Heart left ventricle (tissue), 13 donors: ENCODE results near the gene ATP1A4.

ENCODE experiments used
- POLR2A ChIP-seq, 2 donors: fragments of 450-650 bp; IDR thresholded peaks; one replicate each; pipeline ENCODE4 v1.6.1; 2017; ENCODE audit warnings: antibody characterized with exemption in 2 of 2, mild to moderate bottlenecking in 2 of 2, moderate library complexity in 2 of 2
- TF ChIP-seq, protein P1 (sequence below), 12 donors: fragments of 200-600 bp; sonication (generic) in 4 of 12; IDR thresholded peaks; one replicate each; pipeline versions ENCODE4 v1.5.0 to v1.8.0; 2018 to 2022; ENCODE audit warnings: antibody characterized with exemption in 12 of 12, mild to moderate bottlenecking in 5 of 12
- donor health status: ischemic (EF 13 %, LVEDD 7.1; RV severe dilation, severe dysfunction).
- donor health status: DM: no; HTN: yes; CAD: no.
- donor health status: DM: no; HTN: no; CAD: no.
- donor health status: ischemic (EF 25% LVEDD 6.9; RV normal size, moderate dysfunction).
- donor health status: ischemic (EF 25% LVEDD 5.7; RV mildly dilated, moderate dysfunction).
- donor health status: ischemic (EF 35%, LVEDD 5.7; RV mildly dilated, moderate dysfunction).
- donor health status: nonischemic (EF 11% LVEDD 7.7; RV severe dilation, severe dysfunction).
- donor health status: DM: yes; HTN: yes; CAD: no.
- donor health status: PGD.
- donor health status: ischemic (EF 29% LVEDD 5.4; RV normal size, mild dysfunction).
- donor health status: nonischemic (EF 23%, LVEDD 6.1; RV moderate dilation, normal function).

DNA sequence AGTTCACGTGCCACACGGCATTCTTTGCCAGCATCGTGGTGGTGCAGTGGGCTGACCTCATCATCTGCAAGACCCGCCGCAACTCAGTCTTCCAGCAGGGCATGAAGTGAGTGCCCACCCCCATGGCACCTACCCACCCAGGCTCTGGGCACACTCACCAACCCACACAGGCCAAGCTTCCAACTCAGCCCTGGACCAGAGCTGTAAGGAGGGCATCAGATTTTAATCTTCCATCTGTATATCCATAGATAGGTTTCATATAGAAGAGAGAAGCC is 14.5 kb upstream of the ATP1A4 start:
- TF ChIP-seq, protein P1, sequence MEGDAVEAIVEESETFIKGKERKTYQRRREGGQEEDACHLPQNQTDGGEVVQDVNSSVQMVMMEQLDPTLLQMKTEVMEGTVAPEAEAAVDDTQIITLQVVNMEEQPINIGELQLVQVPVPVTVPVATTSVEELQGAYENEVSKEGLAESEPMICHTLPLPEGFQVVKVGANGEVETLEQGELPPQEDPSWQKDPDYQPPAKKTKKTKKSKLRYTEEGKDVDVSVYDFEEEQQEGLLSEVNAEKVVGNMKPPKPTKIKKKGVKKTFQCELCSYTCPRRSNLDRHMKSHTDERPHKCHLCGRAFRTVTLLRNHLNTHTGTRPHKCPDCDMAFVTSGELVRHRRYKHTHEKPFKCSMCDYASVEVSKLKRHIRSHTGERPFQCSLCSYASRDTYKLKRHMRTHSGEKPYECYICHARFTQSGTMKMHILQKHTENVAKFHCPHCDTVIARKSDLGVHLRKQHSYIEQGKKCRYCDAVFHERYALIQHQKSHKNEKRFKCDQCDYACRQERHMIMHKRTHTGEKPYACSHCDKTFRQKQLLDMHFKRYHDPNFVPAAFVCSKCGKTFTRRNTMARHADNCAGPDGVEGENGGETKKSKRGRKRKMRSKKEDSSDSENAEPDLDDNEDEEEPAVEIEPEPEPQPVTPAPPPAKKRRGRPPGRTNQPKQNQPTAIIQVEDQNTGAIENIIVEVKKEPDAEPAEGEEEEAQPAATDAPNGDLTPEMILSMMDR (IDR thresholded peaks at IDR 0.05): no peak
- no peak for TF ChIP-seq POLR2A (IDR thresholded peaks at IDR 0.05)
